ENCODE results near the gene FAM107B. TPM values are rescaled to one million over a fixed set of nuclear protein-coding genes. Genes with fewer than 3 reads are reported as not detected.

The FAM107B gene
- total RNA-seq, 1 experiment from 2014 or later: 41.6 TPM

DNA sequence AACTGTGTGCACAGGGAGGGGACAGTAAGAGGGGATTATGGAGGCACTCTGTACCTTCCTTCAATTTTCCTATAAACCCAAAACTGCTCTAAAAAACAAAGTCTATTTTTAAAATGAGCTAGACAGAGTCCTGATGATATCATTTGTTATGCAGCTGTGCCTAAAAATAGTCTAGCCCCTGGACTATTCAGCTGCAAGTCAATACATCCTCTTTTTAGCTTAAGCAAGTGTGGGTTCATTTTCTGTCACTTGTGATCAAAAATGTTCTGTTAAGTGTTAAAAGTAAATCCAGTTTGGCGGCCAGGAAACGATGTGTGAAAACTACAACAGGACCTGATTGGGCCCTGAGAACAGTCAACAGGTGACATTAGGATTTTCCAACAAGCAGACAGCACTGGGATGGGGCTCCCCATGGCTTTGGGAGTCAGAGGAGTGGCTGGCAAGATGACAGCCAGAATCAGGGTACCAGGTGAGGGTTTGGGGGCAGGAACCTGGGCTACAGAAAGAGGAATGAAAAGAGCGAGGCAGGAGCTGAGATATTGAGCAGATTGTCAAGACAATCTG is 33.9 kb downstream of the FAM107B start:
- POLR2A ChIA-PET: no interaction called here
- H3K36me3 ChIP-seq (ENCODE audit: control insufficient read depth in 1 of 2, insufficient read depth in 2 of 2, low read length in 2 of 2): no peaks in the 10 kb centered on the region
- H3K4me1 ChIP-seq (ENCODE audit: control insufficient read depth in 1 of 2, insufficient read depth in 2 of 2, low read length in 2 of 2): no peaks in the 10 kb centered on the region
- H2AFZ ChIP-seq (ENCODE audit: low read depth, low read length, poor library complexity, severe bottlenecking): no peak overlapping the region
- no peaks in the 10 kb centered on the region for H3K9me3 ChIP-seq (ENCODE audit: control insufficient read depth in 1 of 2, insufficient read depth in 1 of 2, low read depth in 1 of 2, low read length in 2 of 2)
- no peaks in the 10 kb centered on the region for H3K9me2 ChIP-seq (ENCODE audit: insufficient read depth)
- no peaks in the 10 kb centered on the region for H3K27me3 ChIP-seq (ENCODE audit: insufficient read depth, low read length)
- H3K4me3 ChIP-seq (replicated peaks in 1 of 2; ENCODE audit: low read depth in 1 of 2, low read length in 2 of 2): no peak overlapping the region
- intact Hi-C loops (cut with micrococcal nuclease): no loop called here
- TF ChIP-seq SP1 (IDR thresholded peaks at IDR 0.05; ENCODE audit: low read depth): no peak
- TF ChIP-seq, protein P1, sequence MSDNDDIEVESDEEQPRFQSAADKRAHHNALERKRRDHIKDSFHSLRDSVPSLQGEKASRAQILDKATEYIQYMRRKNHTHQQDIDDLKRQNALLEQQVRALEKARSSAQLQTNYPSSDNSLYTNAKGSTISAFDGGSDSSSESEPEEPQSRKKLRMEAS (IDR thresholded peaks at IDR 0.05): no peak
- TF ChIP-seq SRF (IDR thresholded peaks at IDR 0.05; ENCODE audit: low read depth): no peak
- no peak for TF ChIP-seq POLR2A (IDR thresholded peaks at IDR 0.05; ENCODE audit: borderline replicate concordance, extremely low read depth, insufficient read depth, insufficient read length)
- TF ChIP-seq, protein P2, sequence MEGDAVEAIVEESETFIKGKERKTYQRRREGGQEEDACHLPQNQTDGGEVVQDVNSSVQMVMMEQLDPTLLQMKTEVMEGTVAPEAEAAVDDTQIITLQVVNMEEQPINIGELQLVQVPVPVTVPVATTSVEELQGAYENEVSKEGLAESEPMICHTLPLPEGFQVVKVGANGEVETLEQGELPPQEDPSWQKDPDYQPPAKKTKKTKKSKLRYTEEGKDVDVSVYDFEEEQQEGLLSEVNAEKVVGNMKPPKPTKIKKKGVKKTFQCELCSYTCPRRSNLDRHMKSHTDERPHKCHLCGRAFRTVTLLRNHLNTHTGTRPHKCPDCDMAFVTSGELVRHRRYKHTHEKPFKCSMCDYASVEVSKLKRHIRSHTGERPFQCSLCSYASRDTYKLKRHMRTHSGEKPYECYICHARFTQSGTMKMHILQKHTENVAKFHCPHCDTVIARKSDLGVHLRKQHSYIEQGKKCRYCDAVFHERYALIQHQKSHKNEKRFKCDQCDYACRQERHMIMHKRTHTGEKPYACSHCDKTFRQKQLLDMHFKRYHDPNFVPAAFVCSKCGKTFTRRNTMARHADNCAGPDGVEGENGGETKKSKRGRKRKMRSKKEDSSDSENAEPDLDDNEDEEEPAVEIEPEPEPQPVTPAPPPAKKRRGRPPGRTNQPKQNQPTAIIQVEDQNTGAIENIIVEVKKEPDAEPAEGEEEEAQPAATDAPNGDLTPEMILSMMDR (IDR thresholded peaks at IDR 0.05 in 2 of 3, conservative IDR thresholded peaks at IDR 0.05 in 1 of 3; ENCODE audit: borderline replicate concordance in 1 of 3, insufficient read depth in 1 of 3, low read depth in 2 of 3, low read length in 2 of 3): no peak
- TF ChIP-seq, protein P3, sequence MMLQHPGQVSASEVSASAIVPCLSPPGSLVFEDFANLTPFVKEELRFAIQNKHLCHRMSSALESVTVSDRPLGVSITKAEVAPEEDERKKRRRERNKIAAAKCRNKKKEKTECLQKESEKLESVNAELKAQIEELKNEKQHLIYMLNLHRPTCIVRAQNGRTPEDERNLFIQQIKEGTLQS (IDR thresholded peaks at IDR 0.05): no peak
- no peak for TF ChIP-seq ELF1 (IDR thresholded peaks at IDR 0.05; ENCODE audit: borderline replicate concordance, low read depth)
- TF ChIP-seq TCF7L2 (IDR thresholded peaks at IDR 0.05; ENCODE audit: borderline replicate concordance, extremely low read depth, insufficient read depth, insufficient read length): no peak
- TF ChIP-seq CEBPB (IDR thresholded peaks at IDR 0.05; ENCODE audit: low read depth): no peak
- TF ChIP-seq ZNF274 (IDR thresholded peaks at IDR 0.05; ENCODE audit: low read depth, low read length): no peak
- no peak for TF ChIP-seq EZH2 (IDR thresholded peaks at IDR 0.05)
- no peak for TF ChIP-seq ZFX (IDR thresholded peaks at IDR 0.05)
- TF ChIP-seq EZH2phosphoT487 (IDR thresholded peaks at IDR 0.05; ENCODE audit: borderline replicate concordance): no peak
- no peak for TF ChIP-seq POLR2AphosphoS5 (IDR thresholded peaks at IDR 0.05; ENCODE audit: low read depth, low read length)
- TF ChIP-seq, protein P4, sequence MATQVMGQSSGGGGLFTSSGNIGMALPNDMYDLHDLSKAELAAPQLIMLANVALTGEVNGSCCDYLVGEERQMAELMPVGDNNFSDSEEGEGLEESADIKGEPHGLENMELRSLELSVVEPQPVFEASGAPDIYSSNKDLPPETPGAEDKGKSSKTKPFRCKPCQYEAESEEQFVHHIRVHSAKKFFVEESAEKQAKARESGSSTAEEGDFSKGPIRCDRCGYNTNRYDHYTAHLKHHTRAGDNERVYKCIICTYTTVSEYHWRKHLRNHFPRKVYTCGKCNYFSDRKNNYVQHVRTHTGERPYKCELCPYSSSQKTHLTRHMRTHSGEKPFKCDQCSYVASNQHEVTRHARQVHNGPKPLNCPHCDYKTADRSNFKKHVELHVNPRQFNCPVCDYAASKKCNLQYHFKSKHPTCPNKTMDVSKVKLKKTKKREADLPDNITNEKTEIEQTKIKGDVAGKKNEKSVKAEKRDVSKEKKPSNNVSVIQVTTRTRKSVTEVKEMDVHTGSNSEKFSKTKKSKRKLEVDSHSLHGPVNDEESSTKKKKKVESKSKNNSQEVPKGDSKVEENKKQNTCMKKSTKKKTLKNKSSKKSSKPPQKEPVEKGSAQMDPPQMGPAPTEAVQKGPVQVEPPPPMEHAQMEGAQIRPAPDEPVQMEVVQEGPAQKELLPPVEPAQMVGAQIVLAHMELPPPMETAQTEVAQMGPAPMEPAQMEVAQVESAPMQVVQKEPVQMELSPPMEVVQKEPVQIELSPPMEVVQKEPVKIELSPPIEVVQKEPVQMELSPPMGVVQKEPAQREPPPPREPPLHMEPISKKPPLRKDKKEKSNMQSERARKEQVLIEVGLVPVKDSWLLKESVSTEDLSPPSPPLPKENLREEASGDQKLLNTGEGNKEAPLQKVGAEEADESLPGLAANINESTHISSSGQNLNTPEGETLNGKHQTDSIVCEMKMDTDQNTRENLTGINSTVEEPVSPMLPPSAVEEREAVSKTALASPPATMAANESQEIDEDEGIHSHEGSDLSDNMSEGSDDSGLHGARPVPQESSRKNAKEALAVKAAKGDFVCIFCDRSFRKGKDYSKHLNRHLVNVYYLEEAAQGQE (IDR thresholded peaks at IDR 0.05; ENCODE audit: low read depth): no peak
- TF ChIP-seq YY1 (IDR thresholded peaks at IDR 0.05; ENCODE audit: extremely low read depth, insufficient replicate concordance, low read depth, low read length): no peak
- no peak for TF ChIP-seq SIN3A (IDR thresholded peaks at IDR 0.05; ENCODE audit: low read depth)
- DNase-seq (ENCODE audit: low read depth, low spot score) (no peak), ATAC-seq (no peak)
- CTCF ChIA-PET: no interaction called here
- H3K9ac ChIP-seq (ENCODE audit: low read length): no peak overlapping the region
- H3K79me2 ChIP-seq (ENCODE audit: insufficient read depth, low read length): no peaks in the 10 kb centered on the region
- RAD21 ChIA-PET (ENCODE audit: low non-redundant PET in 1 of 2, low total read pairs in 2 of 2, uncharacterized antibody in 2 of 2, unreplicated experiment in 2 of 2): no interaction called here
- H4K20me1 ChIP-seq (ENCODE audit: insufficient read depth): no peaks in the 10 kb centered on the region
- BruUV-seq (replicated peaks): no TSS peak
- no peak overlapping the region for H3K4me2 ChIP-seq (ENCODE audit: low read length)
- no peak overlapping the region for H3K27ac ChIP-seq (ENCODE audit: low read depth, low read length)
